Effector memory CD4-positive, alpha-beta T cell (primary cell): Measurements from ENCODE around the gene DDX5.
"Not testable (repeated sequence)": the region's sequence is repeated elsewhere in the genome, so short reads cannot be mapped to it uniquely, and the experiment has no call there.

ENCODE experiments used
- DNase-seq, 3 donors: peaks; one replicate each; pipeline ENCODE4 v3.0.0-alpha.2; 2020
- H3K27ac ChIP-seq: 2 replicates; pipeline ENCODE4 v1.7.0; 2013; ENCODE audit warnings: mild to moderate bottlenecking, low read length, moderate library complexity; ENCODE audit not compliant: insufficient read depth, poor library complexity, severe bottlenecking
- H3K27me3 ChIP-seq: replicated peaks from 2 replicates; pipeline ENCODE4 v1.7.0; 2013; ENCODE audit warnings: mild to moderate bottlenecking, low read length; ENCODE audit not compliant: insufficient read depth, control insufficient read depth, poor library complexity, severe bottlenecking
- H3K36me3 ChIP-seq: 2 replicates; pipeline ENCODE4 v1.7.0; 2013; ENCODE audit warnings: mild to moderate bottlenecking, low read length, moderate library complexity; ENCODE audit not compliant: control insufficient read depth, insufficient read depth
- H3K4me1 ChIP-seq: 2 replicates; pipeline ENCODE4 v1.7.0; 2013; ENCODE audit warnings: low read length, mild to moderate bottlenecking; ENCODE audit not compliant: control insufficient read depth, insufficient read depth, poor library complexity, severe bottlenecking
- H3K4me3 ChIP-seq: 2 replicates; pipeline ENCODE4 v1.7.0; 2013; ENCODE audit warnings: low read length, low read depth, mild to moderate bottlenecking; ENCODE audit not compliant: insufficient read depth, poor library complexity, severe bottlenecking
- H3K9me3 ChIP-seq: 2 replicates; pipeline ENCODE4 v1.7.0; 2013; ENCODE audit warnings: mild to moderate bottlenecking, low read length, moderate library complexity; ENCODE audit not compliant: control insufficient read depth

Gene DDX5

GRCh38 chr17:64471440-64471839, 34.6 kb downstream of the DDX5 start:
- Histone ChIP-seq H3K4me1 (no peaks in the 10 kb centered on the region), H3K36me3 (no peaks in the 10 kb centered on the region), H3K27ac (no peak overlapping the region), H3K4me3 (no peak overlapping the region), H3K27me3 (no peaks in the 10 kb centered on the region), H3K9me3 (no peaks in the 10 kb centered on the region)
- DNase-seq: no peak

- no peak for DNase-seq
- H3K4me1 ChIP-seq: no peaks in the 10 kb centered on the region
- no peak overlapping the region for H3K27ac ChIP-seq
- no peaks in the 10 kb centered on the region for H3K9me3 ChIP-seq
- H3K27me3 ChIP-seq: no peaks in the 10 kb centered on the region
- H3K4me3 ChIP-seq: no peak overlapping the region
- no peaks in the 10 kb centered on the region for H3K36me3 ChIP-seq
Measured at GRCh38 chr17:64470625-64471024, 35.5 kb downstream of the DDX5 start.

- H3K27ac ChIP-seq, H3K4me1 ChIP-seq, H3K27me3 ChIP-seq, H3K36me3 ChIP-seq, DNase-seq, H3K9me3 ChIP-seq, H3K4me3 ChIP-seq: not testable (repeated sequence)
Measured at GRCh38 chr17:64466834-64467233, 39.3 kb downstream of the DDX5 start.

- Histone ChIP-seq H3K36me3 (no peaks in the 10 kb centered on the region), H3K4me1 (no peaks in the 10 kb centered on the region), H3K27ac (no peak overlapping the region), H3K9me3 (no peaks in the 10 kb centered on the region), H3K27me3 (no peaks in the 10 kb centered on the region), H3K4me3 (no peak overlapping the region)
- DNase-seq: no peak
Measured at GRCh38 chr17:64466019-64466735, 39.9 kb downstream of the DDX5 start.

- no peaks in the 10 kb centered on the region for H3K36me3 ChIP-seq
- H3K27me3 ChIP-seq: no peaks in the 10 kb centered on the region
- no peak for DNase-seq
Measured at GRCh38 chr17:64461788-64462187, 44.3 kb downstream of the DDX5 start.

GRCh38 chr17:64460955-64461354, 45.1 kb downstream of the DDX5 start:
- Histone ChIP-seq H3K36me3 (no peaks in the 10 kb centered on the region), H3K27ac (no peak overlapping the region), H3K27me3 (no peaks in the 10 kb centered on the region), H3K9me3 (no peaks in the 10 kb centered on the region), H3K4me3 (no peak overlapping the region), H3K4me1 (peaks cover 4% of the 10 kb centered on the region)
- no peak for DNase-seq

More at GRCh38 chr17:64461788-64462187, 44.3 kb downstream of the DDX5 start:
- Histone ChIP-seq H3K9me3 (no peaks in the 10 kb centered on the region), H3K4me3 (no peak overlapping the region), H3K27ac (no peak overlapping the region), H3K4me1 (no peaks in the 10 kb centered on the region)

GRCh38 chr17:64459818-64460217, 46.3 kb downstream of the DDX5 start:
- H3K4me3 ChIP-seq, H3K27me3 ChIP-seq, H3K27ac ChIP-seq, DNase-seq, H3K4me1 ChIP-seq, H3K36me3 ChIP-seq, H3K9me3 ChIP-seq: not testable (repeated sequence)

GRCh38 chr17:64459284-64459747, 46.8 kb downstream of the DDX5 start:
- H3K27ac ChIP-seq: no peak overlapping the region
- DNase-seq: no peak

GRCh38 chr17:64458756-64459155, 47.3 kb downstream of the DDX5 start:
- no peak overlapping the region for H3K4me3 ChIP-seq
- H3K4me1 ChIP-seq: peaks cover 4% of the 10 kb centered on the region
- H3K36me3 ChIP-seq: no peaks in the 10 kb centered on the region
- DNase-seq: no peak
- no peak overlapping the region for H3K27ac ChIP-seq
- no peaks in the 10 kb centered on the region for H3K27me3 ChIP-seq
- H3K9me3 ChIP-seq: no peaks in the 10 kb centered on the region

More at GRCh38 chr17:64459284-64459747, 46.8 kb downstream of the DDX5 start:
- no peaks in the 10 kb centered on the region for H3K9me3 ChIP-seq
- H3K4me1 ChIP-seq: peaks cover 4% of the 10 kb centered on the region
- H3K36me3 ChIP-seq: no peaks in the 10 kb centered on the region
- no peaks in the 10 kb centered on the region for H3K27me3 ChIP-seq
- H3K4me3 ChIP-seq: no peak overlapping the region

GRCh38 chr17:64457156-64457555, 48.9 kb downstream of the DDX5 start:
- Histone ChIP-seq H3K27me3 (no peaks in the 10 kb centered on the region), H3K4me3 (no peak overlapping the region), H3K36me3 (no peaks in the 10 kb centered on the region), H3K9me3 (no peaks in the 10 kb centered on the region), H3K4me1 (peaks cover 4% of the 10 kb centered on the region), H3K27ac (no peak overlapping the region)
- DNase-seq: no peak
